HG03097 (cell line): ENCODE measurements around the gene KCNIP3.

Experiments used
- ATAC-seq: cut with Tn5 transposase; IDR thresholded peaks from one replicate; pipeline ENCODE4 v1.9.1; 2021; ENCODE audit not compliant: unreplicated experiment, low FRiP score

KCNIP3 gene

DNA sequence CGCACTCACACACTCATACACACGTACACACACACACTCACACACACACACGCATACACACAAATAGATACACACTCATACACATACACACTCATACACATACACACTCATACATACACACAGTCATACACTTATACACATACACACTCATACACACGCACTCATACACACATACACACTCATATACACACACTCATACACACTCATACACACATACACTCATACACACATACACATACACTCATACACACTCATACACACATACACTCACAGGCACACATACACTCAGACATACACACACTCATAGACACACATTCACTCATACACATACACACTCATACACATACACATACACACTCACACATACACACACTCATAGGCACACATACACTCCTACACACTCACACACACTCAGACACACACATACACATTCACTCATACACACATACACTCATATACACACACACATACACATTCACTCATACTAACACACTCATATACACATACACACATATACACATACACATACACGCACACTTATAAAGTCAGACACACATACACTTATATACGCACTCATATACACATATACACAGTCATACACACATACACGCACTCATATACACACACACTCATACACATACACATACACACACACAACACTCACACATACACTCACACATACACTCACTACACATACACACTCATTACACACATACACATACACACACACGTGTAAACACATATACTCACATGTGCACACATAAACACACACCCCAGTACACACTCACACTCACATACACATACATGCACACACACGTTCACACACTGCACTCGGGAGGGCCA is 28.7 kb downstream of the KCNIP3 start:
- ATAC-seq = no peak

GRCh38 chr2:95326433-95327140 is 29.4 kb downstream of the KCNIP3 start:
- no peak for ATAC-seq

GRCh38 chr2:95327861-95328260 is 30.7 kb downstream of the KCNIP3 start:
- no peak for ATAC-seq

DNA sequence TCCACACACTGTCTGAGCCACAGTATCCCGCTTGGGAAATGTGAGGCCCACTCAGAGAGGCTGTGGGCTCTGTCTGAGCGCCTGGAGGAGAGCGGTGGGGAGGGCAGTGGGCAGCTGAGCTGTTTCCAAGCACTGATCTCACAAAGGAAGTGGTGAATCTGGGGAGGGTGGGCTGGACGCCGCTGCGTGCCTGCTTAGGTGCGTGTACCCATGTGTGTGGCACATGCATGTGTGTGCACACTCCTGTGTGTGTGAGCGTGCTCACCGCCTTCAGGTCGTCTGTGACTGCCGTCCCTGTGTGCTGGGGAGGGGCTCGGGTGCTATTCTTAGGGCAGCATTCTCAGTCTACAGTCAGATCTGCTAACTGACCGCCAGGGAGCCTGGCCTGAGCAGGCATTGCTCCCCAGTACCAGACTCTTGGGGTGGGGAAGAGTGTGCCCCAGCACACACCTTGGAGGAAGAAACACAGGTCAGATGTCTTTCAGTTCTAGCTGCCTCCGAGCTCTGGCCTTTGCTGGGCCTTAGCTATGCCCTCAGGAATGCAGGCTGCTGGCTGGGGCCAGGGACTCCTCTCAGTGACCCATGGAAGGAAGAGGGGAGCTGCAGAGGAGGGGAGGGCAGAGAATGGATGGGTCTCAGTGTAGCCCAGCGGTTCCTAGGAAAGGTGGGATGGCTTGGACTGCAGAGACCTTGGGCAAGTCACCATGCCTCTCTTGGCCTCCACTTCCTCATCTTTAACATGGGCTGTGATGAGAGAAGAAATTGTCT is 31.4 kb downstream of the KCNIP3 start:
- no peak for ATAC-seq

DNA sequence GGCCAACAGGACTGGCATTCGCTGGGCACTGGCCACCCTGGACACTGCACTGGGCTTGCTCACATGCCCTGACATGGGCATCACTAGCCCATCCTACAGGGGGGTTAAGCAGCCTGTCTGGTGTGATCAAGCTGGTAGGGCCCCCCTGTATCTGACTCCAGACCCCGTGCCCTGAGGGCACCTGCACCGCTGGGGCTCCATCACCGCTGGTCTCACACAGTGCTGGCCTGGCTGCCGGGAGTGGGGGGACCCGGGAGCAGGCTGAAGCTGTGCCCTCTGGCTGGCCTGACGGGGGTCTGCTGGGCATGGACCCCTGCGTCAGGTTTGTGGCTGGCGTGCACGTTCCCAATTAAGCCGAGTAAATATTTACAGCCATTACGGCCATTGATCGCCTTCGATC is 32.3 kb downstream of the KCNIP3 start:
- ATAC-seq = no peak

GRCh38 chr2:95329891-95330793 is 33.0 kb downstream of the KCNIP3 start:
- ATAC-seq = no peak

DNA sequence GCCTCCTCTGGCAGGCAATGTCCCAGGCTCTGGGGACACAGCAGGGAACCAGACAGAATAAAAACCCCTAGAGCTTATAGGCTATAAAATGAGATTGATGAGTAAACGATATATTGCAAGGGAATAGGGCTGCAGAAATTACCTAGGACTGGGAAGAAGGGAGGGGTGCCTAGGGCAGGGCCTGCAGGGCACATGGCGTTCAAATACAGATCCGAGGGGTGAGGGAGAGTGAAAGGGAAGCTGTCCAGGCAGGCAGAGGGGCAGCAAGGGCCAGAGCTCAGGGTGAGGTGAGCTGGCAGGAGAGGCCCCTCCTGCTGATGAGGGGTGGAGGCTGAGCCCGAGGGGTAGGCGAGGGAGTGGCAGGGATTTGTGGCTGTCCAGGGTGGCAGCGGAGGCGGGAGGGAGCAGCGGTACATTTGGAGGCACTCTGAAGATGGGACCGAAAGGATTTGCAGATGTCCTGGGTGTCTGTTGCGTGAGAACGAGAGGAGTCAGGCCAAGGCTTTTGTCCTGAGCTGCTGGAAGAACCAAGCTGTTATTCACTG is 33.7 kb downstream of the KCNIP3 start:
- no peak for ATAC-seq

DNA sequence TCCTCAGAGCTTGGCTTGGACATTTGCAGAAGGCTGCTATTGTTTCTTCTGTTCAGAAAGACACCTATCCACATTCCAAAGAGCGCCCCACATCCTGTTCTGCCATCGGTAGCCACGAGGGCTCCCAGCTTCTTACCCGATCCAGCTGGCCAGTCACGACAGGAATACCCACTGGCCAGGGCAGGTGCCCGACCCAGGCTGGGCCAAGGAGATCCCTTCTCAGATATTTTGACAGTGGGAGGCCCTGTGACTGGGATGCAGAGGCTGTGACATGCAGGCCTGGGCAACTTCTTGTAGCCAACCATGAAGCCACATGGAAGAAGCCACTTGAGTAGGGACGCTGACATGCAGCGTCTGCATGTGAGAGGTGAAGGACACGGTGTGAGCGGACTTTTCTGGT is 34.5 kb downstream of the KCNIP3 start:
- no peak for ATAC-seq

DNA sequence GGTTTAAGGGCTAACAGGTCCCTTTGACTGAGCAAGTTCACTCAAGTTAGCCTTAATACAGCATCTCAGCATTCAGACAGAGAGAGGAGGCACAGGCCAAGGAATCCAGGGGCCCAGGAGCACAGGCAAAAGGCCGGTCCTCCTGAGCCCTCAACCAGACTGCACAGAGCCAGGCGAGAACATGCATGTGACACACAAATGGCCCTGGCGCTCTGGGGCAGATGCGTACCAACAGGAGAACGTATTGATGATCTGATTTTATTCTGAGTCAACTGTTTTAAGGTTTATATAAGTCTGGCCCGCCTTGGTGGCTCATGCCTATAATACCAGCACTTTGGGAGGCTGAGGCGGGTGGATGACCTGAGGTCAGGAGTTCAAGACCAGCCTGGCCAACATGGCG is 34.9 kb downstream of the KCNIP3 start:
- ATAC-seq = no peak

- ATAC-seq = no peak
Measured at GRCh38 chr2:95333056-95333455, 35.9 kb downstream of the KCNIP3 start.

- no peak for ATAC-seq
Measured at GRCh38 chr2:95333888-95334338, 36.8 kb downstream of the KCNIP3 start.

GRCh38 chr2:95334916-95335641 is 37.9 kb downstream of the KCNIP3 start:
- no peak for ATAC-seq

GRCh38 chr2:95336406-95336805 is 39.3 kb downstream of the KCNIP3 start:
- ATAC-seq = no peak

GRCh38 chr2:95337829-95338228 is 40.7 kb downstream of the KCNIP3 start:
- no peak for ATAC-seq

- ATAC-seq = no peak
Measured at GRCh38 chr2:95342556-95343320, 45.6 kb downstream of the KCNIP3 start.

DNA sequence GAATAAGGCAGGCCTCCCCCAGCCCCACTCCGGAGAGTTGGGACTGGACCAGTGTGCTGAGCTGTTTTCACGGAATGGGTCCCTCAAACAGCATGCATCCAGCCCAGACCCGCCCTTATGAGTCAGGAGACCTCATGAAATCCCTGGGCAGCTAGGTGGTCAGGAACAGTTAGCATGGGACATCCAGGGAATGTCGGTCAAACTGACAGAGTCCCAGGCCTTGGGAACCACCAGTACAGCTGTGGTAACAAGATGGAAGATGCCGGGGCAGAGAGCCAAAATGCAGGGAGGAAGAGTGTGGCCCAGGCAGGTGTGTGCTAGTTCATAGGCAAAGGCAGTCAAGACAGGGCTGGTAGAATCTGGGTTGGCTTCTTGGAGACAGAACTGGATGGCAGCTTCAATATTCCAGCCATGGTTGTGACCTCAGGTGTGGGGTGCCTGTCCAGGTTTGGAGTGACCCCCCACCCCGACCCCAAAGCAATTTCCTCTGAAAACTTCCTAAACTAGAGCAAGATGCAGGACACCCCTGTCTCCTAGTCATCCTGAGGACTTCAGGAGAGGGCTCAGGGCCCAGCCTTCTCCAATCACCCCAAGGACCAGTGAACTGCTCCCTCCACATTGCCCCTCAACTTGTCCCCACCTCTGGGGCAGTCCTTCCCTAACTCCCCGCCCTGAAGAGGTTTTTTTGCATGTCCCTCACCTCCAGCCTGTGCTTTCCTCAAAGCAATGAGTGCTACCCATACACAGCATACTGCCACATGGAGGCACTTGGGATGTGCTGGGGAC is 46.5 kb downstream of the KCNIP3 start:
- ATAC-seq = no peak

DNA sequence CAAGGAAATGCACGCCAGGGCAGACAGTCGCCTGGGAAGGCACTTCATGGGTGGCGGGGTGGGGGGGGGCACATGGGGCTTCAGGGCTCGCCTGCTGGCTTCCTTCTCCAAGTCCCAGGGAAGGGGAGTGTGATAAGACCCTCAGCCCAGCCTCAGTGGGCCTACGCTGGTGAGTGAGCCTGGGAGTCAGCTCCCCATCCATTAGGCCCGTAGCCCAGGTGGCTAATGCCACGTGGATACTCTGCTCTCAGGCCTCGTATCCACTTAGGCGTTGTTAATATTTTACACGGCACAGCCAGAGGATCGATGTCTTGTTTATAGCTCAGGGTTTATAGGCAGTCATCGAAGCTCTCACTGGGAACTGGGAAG is 47.1 kb downstream of the KCNIP3 start:
- ATAC-seq = no peak

DNA sequence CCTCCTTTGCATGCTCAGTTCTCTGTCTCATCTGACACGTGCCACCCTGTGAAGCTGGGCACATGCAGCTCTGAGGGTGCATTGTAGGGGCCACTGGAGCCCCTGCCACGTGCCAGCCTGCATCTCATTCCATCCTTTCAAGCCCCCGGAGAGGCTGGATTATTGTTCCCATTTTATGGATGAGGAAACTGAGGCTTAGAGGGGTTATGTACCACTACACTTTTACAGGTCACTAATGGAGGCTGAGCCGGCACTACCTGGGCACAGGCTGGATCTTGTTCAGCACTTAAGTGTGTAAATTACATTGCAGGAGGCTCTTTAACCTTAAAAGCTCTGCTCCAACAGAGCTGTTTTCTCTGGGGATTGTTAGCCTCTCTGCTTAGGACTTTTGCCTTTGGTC is 47.5 kb downstream of the KCNIP3 start:
- ATAC-seq = no peak
